Thoracic aorta (tissue), 2 donors: ENCODE measurements around the gene MYOCD. TPM values are rescaled to one million over a fixed set of nuclear protein-coding genes. Genes with fewer than 3 reads are reported as not detected.
"Not testable (repeated sequence)": the region's sequence is repeated elsewhere in the genome, so short reads cannot be mapped to it uniquely, and the experiment has no call there.

ENCODE experiments used
- ATAC-seq: fragments of 150-250 bp; one replicate; pipeline ENCODE4 v1.8.0; 2017; ENCODE audit warnings: low read depth; ENCODE audit not compliant: insufficient number of reproducible peaks, low FRiP score
- DNase-seq: peaks from one replicate; pipeline ENCODE4 v3.0.0-alpha.2; 2020; ENCODE audit warnings: low spot score
- H3K27ac ChIP-seq, 2 donors: fragments of 200-600 bp; sonication (generic); 1 replicate in 1 of 2; 2 replicates in 1 of 2; pipeline ENCODE4 v1.5.1; 2016; ENCODE audit warnings: mild to moderate bottlenecking in 2 of 2, moderate library complexity in 2 of 2
- H3K27me3 ChIP-seq: fragments of 200-600 bp; sonication (generic); replicated peaks from 2 replicates; pipeline ENCODE4 v1.6.0; 2016; ENCODE audit warnings: mild to moderate bottlenecking; ENCODE audit not compliant: insufficient read depth
- H3K36me3 ChIP-seq: fragments of 200-600 bp; sonication (generic); one replicate; pipeline ENCODE4 v1.5.1; 2016
- H3K4me1 ChIP-seq, 2 donors: fragments of 200-600 bp; sonication (generic); 1 replicate in 1 of 2; 2 replicates in 1 of 2; pipeline versions ENCODE4 v1.5.1 to v1.6.0; 2016; ENCODE audit warnings: low read depth in 2 of 2, mild to moderate bottlenecking in 1 of 2; ENCODE audit not compliant: control insufficient read depth in 1 of 2
- H3K4me3 ChIP-seq: fragments of 200-600 bp; sonication (generic); 2 replicates; pipeline ENCODE4 v1.5.1; 2016; ENCODE audit warnings: mild to moderate bottlenecking
- H3K9me3 ChIP-seq: fragments of 200-600 bp; sonication (generic); 2 replicates; pipeline ENCODE4 v1.5.1; 2016
- total RNA-seq, 2 donors: library from RNA; depleted of rRNA; stranded (reverse); fragments of >200 nt; gene quantifications; one replicate each; pipeline versions ENCODE4 v1.1.0 to v1.2.3, GENCODE V29; 2016
- TF ChIP-seq, protein P1 (sequence below): fragments of 200-600 bp; sonication (generic); IDR thresholded peaks from one replicate; pipeline ENCODE4 v1.5.1; 2019; ENCODE audit warnings: antibody characterized with exemption

The MYOCD gene
- total RNA-seq, 2 donors from 2014 or later, result 102 to 113 TPM

DNA sequence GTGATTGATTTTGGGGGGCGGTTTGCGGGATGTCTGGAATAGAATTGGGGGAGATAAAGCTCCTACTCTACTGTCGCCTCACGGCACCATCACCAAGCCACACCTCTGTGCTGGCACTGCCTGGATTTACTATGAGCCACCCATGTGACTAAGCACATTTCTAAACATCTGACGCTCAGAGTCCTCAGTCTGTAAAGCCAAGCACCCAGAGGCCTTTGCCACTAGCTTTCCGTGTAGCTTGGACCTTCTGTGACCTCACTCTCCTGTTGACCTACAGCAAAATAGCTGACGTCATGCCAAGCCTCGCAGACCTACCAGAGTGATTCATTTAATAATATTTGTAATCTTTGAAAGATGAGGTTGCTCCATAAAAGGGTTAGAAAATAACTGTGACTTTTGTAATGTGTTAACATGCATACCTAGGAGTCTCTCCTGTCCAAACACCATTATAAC is 38.5 kb upstream of the MYOCD start:
- Histone ChIP-seq H3K27ac (peak overlapping the region; percentile 87 to 97), H3K4me3 (peak overlapping the region; percentile 58)
- peak; percentile 99 for ATAC-seq

DNA sequence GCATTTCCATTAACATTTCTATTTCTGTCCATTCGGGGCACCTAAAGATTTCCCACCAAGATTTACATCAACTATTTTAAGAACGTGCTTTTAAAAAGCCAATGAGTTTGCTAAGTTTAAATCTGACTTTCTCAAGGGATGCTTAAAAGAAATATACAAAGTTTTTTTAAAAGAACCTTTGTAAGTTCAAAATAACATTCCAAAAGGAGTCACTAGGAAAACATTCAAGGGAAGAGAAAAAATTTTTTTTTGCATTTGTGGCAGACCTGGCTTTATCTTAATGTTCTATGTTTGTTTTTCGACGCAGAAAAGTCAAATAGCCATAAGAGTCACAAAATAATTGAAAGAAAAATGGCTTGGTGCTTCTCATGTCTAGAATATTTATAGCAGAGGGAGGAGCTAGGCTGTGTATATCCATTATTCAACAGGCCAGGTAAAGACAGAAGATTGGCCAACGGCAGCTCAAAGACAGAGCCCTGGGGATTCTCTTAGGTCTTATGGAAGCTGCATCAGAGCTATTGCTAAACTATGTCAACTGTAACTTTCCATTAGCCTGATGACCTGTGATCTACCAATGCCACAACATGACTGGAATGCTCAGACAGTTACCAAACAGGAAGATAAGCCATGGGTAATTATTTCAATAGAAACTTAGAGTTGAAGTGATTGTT is 37.8 kb upstream of the MYOCD start:
- H3K9me3 ChIP-seq, result no peaks in the 10 kb centered on the region
- peak overlapping the region; percentile 87 to 97 for H3K27ac ChIP-seq
- peak; percentile 8 for ATAC-seq

More for the DNA sequence above, 38.5 kb upstream of the MYOCD start:
- DNase-seq, result peak; percentile 89
- H3K4me1 ChIP-seq, result peaks cover 24 to 60% of the 10 kb centered on the region in 2 donors
- H3K9me3 ChIP-seq, result no peaks in the 10 kb centered on the region
- H3K27me3 ChIP-seq, result no peaks in the 10 kb centered on the region
- TF ChIP-seq, protein P1, sequence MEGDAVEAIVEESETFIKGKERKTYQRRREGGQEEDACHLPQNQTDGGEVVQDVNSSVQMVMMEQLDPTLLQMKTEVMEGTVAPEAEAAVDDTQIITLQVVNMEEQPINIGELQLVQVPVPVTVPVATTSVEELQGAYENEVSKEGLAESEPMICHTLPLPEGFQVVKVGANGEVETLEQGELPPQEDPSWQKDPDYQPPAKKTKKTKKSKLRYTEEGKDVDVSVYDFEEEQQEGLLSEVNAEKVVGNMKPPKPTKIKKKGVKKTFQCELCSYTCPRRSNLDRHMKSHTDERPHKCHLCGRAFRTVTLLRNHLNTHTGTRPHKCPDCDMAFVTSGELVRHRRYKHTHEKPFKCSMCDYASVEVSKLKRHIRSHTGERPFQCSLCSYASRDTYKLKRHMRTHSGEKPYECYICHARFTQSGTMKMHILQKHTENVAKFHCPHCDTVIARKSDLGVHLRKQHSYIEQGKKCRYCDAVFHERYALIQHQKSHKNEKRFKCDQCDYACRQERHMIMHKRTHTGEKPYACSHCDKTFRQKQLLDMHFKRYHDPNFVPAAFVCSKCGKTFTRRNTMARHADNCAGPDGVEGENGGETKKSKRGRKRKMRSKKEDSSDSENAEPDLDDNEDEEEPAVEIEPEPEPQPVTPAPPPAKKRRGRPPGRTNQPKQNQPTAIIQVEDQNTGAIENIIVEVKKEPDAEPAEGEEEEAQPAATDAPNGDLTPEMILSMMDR, result no peak
- no peaks in the 10 kb centered on the region for H3K36me3 ChIP-seq

DNA sequence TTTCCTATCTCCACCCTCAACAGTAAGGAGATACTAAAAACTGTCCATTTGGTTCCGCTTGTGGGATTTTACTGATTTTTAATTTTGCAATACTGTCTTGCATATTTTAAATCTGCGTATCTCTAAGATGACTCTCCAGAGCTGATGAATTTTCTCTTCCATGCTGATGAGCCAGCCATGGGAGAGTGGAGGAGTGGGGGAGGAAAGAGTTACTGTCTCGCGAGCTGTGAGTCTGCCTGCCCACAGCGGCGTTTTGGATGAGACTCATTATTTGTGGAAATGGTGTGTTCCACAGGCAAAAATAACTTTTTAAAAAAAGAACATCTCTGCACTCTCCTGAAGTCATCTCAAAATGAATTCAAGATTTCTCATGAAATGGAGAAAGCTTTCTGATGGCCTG is 34.6 kb upstream of the MYOCD start:
- Histone ChIP-seq H3K4me3 (peak overlapping the region; percentile 2), H3K27ac (peak overlapping the region; percentile 87 to 97), H3K4me1 (peaks cover 24 to 79% of the 10 kb centered on the region in 2 donors), H3K36me3 (no peaks in the 10 kb centered on the region), H3K27me3 (no peaks in the 10 kb centered on the region), H3K9me3 (no peaks in the 10 kb centered on the region)
- DNase-seq (peak; percentile 21), ATAC-seq (no peak)
- TF ChIP-seq, protein P1, result no peak

More for the DNA sequence above, 37.8 kb upstream of the MYOCD start:
- no peak for DNase-seq
- H3K4me1 ChIP-seq, result peaks cover 24 to 66% of the 10 kb centered on the region in 2 donors
- H3K4me3 ChIP-seq, result peak overlapping the region; percentile 29
- H3K36me3 ChIP-seq, result no peaks in the 10 kb centered on the region
- H3K27me3 ChIP-seq, result no peaks in the 10 kb centered on the region
- TF ChIP-seq, protein P1, result no peak

DNA sequence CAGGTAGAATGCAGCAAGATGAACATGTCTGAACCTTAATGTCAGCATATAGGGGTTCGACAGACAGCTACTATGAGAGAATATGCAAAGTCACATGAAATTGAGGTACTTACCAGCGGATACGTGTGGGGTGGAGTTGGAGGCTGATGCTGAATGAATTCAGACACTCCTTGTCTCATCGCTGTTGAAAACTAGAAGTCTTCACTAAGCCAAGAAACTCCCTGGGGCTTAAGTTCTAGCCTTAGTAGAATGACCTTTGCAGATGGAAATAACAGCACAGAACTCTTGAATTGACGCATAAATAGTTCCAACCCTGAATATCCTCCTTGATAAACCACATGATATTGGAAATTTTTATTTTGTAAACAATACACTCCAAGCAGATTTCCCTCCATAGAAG is 32.9 kb upstream of the MYOCD start:
- no peaks in the 10 kb centered on the region for H3K27me3 ChIP-seq
- TF ChIP-seq, protein P1, result no peak
- DNase-seq (no peak), ATAC-seq (no peak)
- peak overlapping the region; percentile 87 to 97 for H3K27ac ChIP-seq
- H3K36me3 ChIP-seq, result no peaks in the 10 kb centered on the region
- H3K4me3 ChIP-seq, result no peak overlapping the region
- H3K4me1 ChIP-seq, result peaks cover 34 to 81% of the 10 kb centered on the region in 2 donors
- no peaks in the 10 kb centered on the region for H3K9me3 ChIP-seq

DNA sequence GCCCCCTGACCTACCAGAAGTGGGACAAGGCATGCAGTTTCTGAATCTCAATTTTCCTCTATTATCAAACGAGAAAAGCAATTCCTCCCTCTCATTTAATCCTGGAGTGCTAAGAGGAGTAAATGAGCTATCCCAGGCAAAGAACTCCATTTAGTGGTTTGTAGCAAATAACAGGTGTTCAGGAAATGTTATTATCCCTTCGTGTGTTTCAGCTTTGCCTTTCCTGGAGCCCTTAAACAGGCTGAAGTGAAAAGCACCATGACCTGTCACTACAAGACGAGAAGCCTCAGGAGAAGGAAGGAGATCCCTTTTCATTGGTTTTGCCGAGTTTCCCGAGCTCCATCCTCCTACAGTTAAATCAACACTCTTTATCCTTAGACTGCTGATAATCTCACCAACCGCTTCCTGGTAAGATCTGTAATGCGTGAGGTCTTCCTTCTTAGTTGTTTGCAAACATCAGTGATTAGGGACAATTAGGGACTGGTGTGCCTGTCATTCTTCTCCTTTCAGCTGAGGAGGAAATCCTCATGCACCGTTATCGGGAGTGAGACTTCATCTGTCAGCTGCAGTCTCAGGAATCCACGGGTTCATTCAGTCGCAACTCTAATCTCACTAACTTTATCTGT is 30.8 kb upstream of the MYOCD start:
- TF ChIP-seq, protein P1, result no peak
- Histone ChIP-seq H3K36me3 (no peaks in the 10 kb centered on the region), H3K4me1 (peaks cover 27 to 72% of the 10 kb centered on the region in 2 donors), H3K27ac (peak overlapping the region; percentile 21 to 33), H3K9me3 (no peaks in the 10 kb centered on the region), H3K4me3 (no peak overlapping the region), H3K27me3 (no peaks in the 10 kb centered on the region)
- no peak for DNase-seq
- ATAC-seq, result no peak

DNA sequence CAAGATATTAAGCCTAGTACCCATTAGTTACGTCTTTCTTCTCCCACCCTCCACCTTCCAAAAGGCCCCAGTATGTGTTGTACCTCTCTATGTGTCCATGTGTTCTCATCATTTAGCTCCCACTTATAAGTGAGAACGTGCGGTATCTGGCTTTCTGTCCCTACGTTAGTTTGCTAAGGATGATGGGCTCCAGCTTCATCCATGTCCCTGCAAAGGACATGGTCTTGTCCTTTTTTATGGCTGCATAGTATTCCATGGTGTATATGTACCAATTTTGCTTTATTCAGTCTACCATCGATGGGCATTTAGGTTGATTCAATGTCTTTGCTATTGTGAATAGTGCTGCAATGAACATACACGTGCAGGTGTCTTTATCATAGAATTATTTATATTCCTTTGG is 29.7 kb upstream of the MYOCD start:
- H3K36me3 ChIP-seq, DNase-seq: not testable (repeated sequence)

More for the DNA sequence above, 29.7 kb upstream of the MYOCD start:
- not testable (repeated sequence) for ATAC-seq, H3K27me3 ChIP-seq, H3K4me3 ChIP-seq, H3K9me3 ChIP-seq
- Histone ChIP-seq H3K4me1 (peaks cover 24 to 62% of the 10 kb centered on the region in 2 donors), H3K27ac (peak overlapping the region in 1 of 2 donors; percentile 91)
